NCI-H1436 treated with DMSO at 0.1 percent for 48 hours (cell line): Measurements from ENCODE around the gene ARMH4.

Source experiments
- DNase-seq: peaks from one replicate; lab custom pipeline; 2025; lab: John Stamatoyannopoulos, UW

ARMH4 gene

GRCh38 chr14:58098507-58098906 is 53.5 kb downstream of the ARMH4 start:
- DNase-seq = no peak

DNA sequence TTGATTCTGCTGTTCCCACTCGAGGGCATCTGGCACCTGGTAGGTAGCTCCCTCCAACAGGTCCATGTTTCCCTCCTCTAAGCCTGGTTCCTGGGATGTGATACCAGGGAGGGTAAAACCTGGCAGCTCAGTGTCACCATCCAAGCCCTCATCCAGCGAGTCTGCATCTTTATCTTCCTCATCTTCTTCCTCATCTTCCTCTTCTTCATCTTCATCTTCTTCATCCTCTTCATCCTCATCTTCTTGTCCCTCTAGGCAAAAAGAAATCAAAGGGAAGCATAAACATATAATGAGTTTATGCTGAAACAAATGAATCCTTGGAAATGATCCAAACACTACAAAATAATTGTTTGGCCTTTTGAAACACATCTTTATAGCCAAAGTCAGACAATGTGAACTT is 55.3 kb downstream of the ARMH4 start:
- DNase-seq = no peak

DNA sequence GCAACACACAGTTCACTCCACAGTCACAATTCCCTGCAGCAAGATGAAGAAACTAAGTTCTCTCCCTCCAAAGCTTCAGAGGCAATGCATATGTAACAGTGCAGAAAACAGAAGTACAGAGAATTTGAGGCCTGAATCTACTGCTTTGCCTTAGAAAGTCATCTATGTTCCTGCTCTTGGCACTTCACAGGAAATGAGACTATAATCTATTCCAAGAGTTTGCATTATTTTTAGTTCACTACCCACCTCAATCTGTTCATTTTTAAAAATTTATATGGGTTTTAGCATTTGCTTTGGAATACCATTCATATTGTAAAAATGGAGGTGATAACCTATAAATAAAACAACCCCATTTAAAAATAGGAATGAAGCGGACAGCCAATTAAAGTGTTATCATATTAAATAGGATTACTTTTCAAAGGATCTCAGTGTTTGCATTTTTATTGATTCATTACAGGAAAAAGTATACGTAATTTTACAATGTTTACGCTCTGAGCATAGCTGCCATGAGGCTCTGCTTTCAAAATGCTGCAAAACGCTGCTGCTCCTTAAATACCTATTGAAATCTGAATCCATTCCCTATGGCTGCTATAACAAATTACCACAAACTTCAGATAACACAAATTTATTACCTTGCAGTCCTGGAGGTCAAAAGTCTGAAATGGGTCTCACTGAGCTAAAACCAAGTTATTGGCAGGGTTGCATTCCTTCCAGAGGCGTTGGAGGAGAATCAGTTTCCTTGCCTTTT is 60.0 kb downstream of the ARMH4 start:
- no peak for DNase-seq

DNA sequence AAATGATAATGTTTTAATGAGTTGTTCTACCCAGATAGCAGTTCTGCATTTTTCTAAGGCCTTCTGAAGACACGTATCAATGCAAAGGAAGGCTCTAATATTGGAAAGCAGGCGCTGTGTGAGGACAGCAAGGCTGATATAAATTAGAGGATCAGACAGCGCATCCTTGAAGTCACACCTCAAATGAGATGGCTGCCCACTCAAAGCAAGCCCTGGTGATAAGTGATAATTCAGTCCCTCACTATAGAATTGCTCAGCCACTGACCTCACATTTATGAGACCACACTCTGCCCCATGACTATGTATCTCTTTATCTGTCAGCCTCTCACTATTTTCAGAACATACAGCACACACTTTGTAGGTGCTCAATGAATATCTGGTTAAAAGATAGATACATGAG is 62.4 kb downstream of the ARMH4 start:
- DNase-seq = no peak

GRCh38 chr14:58088961-58089360 is 63.1 kb downstream of the ARMH4 start:
- DNase-seq = no peak

DNA sequence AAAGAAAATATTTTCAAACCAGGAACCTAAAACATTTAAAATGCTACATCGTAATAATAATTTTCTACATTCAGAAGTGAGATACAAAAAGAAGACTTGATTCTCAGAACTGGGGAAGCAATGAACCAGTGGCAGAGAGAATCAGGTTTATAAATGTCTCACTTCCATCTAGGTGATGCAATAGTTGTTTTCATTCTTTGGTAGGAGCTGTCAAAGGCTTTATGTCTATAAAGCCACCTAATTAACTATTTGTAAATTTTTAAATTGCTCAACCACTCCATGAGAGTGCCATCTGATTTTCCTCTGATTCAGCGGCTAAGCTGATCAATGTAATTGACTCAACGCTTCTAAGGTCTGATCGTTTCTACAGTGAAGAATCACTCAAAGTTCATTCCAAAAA is 66.1 kb downstream of the ARMH4 start:
- no peak for DNase-seq

GRCh38 chr14:58082491-58083098 is 69.4 kb downstream of the ARMH4 start:
- DNase-seq = no peak

GRCh38 chr14:58082011-58082410 is 70.0 kb downstream of the ARMH4 start:
- no peak for DNase-seq

- DNase-seq = no peak
Observed at GRCh38 chr14:58078471-58078870, 73.5 kb downstream of the ARMH4 start.

DNA sequence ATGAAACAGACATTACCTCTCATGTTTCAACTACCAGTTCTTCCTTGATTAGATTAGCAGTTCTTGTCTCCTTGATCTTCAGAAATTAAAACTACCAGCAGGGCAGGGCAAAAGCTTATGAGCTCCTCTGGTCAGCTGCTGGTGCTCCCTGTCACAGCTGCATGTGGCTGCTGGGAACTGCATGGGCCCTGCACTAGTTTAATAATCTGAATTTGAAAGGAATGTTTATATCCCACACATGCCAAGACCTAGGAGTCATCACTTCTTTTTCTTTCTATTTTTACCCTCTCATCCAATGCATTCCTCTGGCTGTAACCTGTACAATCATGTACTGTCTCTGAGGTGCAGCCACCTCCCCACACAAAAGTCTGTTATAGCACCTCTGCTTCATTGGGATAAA is 73.9 kb downstream of the ARMH4 start:
- DNase-seq = no peak

DNA sequence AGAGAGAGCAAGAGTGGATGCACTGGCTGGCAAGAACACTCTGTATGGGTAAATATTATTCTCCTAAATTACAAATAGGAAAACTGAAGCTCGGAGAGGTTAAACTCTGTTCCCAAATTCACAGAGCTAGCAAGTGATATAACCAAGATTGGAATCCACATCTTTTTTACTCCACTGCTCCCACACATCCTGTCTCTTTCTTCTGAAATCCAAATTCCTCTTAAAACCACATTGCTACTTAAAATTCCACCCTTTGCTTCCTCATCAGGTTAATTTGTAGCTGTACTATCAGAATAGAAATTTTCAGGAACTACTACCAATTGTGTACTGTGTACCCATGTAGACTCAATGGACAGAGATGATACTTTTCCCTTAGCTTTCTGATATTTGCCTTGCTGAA is 74.4 kb downstream of the ARMH4 start:
- no peak for DNase-seq

DNA sequence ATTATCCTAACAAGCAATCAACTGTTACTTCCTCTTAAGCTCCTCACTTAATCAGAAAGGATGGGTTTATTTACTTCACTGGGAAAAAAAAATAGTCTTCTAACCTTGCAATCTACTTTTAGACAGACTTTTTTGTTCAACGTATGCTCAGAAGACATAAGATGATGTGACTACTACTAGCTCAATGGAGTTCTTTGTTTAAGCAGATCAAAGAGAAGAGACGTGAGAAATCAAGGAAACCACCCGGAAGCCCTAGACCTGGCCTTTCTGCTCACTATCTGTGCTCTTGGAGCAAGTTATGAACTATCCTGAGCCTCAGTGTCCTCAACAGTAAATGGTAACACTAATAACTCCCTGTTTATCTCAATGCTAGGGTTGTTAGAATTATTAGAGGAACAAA is 78.5 kb downstream of the ARMH4 start:
- DNase-seq = no peak

- DNase-seq = peak; percentile 67
Observed at GRCh38 chr14:58072288-58073071, 79.5 kb downstream of the ARMH4 start.

DNA sequence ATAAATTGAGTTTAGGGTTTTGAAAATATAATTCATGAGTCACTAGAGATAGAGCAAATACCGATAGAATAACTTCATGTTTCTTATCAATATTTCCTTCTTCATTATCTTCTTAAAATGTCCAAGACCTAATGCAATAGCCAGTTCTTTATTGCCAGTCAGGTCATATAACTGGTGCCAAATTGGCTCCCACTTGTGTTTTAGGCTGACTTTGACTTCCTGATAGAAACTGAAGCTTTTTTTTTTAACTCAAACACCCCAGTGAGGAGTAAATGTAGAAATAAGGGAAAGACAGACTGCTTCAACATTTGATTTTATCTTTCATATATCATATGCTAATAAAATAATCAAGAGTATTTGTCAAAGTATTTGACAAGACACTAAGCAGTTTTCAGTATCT is 80.7 kb downstream of the ARMH4 start:
- DNase-seq = no peak

DNA sequence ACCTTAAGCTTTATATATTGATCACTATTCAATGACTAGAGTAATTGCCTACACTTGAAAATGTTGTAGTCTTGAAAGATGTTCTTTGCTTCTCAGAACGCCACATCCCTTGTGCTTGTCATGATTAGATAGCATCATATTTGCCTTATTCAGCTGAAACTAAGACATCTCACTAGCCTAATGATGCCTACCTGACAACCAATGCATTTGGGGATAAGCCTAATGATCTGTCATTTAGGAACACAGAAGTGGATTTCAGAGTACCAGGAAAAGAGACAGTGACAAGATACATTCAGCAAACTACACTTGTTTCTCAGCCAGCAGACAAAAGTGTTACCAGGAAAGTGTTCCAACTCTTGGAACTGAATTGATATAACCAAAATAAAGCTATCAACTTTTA is 83.7 kb downstream of the ARMH4 start:
- DNase-seq = no peak

GRCh38 chr14:58066115-58066514 is 85.9 kb downstream of the ARMH4 start:
- DNase-seq = no peak

GRCh38 chr14:58061581-58061980 is 90.4 kb downstream of the ARMH4 start:
- DNase-seq = no peak

- DNase-seq = no peak
Observed at GRCh38 chr14:58060898-58061297, 91.1 kb downstream of the ARMH4 start.

DNA sequence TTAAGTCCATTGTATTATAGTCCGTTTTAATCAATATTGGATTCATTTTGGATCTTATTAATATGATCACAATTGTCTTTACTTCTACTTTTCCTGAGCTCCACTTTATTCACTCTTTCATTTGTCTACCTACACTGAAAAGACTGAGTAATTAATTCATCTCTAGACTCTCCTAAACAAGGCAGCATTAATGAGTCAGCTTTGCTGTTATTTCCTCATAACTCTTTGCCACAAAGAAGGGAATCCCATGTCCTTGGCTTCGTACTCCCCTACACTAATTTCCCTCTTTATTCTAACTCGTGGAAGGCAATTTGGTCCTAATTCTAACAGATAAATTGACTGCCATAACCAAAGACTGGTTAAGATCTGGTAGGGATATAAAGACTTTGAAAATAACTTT is 91.9 kb downstream of the ARMH4 start:
- DNase-seq = no peak

GRCh38 chr14:58059126-58059525 is 92.9 kb downstream of the ARMH4 start:
- DNase-seq = no peak

GRCh38 chr14:58055497-58056010 is 96.5 kb downstream of the ARMH4 start:
- no peak for DNase-seq

GRCh38 chr14:58054100-58054499 is 97.9 kb downstream of the ARMH4 start:
- DNase-seq = no peak

DNA sequence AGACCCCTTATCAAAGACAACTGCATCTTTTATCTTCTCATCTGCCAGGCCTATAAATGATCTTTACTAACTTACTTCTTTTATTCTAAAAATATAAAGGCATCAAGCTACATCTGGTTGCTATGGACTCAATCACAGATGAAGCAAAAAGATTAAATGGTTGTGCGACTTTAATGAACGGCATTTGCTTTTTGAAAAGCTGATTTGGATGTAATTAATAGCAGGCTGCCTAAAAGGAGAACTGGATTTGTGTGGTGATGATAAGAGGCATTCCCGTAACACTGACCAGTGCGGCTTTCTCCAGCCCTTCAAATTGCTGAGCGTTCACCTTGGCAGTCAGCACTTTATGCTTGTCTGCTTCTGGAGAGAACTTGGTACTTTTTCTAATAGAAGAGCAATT is 103.8 kb downstream of the ARMH4 start:
- DNase-seq = no peak
